HG03095 (cell line): ENCODE results near the gene KRT77.

ENCODE experiments used
- ATAC-seq: cut with Tn5 transposase; IDR thresholded peaks from one replicate; pipeline ENCODE4 v1.9.1; 2021; ENCODE audit warnings: moderate library complexity; ENCODE audit not compliant: unreplicated experiment

The KRT77 gene

DNA sequence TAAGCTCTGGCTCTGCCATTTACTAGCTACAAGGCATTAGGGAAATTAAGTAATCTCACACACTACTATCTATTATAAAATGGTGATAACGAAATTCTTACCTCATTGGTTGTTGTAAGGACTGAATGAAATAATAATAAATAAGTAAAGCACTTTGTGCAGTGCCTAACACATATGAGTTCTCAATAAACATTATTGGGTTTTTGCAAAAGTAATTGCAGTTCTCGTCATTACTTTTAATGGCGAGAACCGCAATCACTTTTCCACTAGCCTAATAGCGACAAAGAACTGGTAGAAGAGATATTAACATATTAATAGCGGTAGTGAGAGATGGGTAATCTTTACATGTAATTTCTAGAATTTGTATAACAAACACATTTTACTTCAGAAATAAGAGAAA lies 9.2 kb downstream of the KRT77 start:
- ATAC-seq, result no peak

DNA sequence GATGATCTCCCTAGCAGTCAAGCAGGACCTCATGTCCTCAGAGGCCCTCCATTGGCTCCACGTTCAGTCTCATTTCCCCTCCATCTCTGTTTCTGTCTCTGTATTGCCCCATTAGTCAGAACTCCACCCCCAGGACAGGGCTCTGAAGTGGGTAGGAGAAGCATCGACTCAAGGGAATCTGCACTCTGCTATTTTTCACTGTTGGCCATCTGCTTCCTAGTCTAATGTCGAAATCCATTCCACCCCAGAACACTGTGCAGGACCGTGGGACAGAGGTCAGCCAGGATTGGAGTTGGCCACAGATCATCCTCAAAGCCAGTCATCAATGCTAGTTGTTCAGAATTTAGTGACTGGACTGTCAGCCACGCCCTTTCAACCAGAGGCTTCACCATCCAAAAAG lies 10.1 kb downstream of the KRT77 start:
- ATAC-seq, result no peak

DNA sequence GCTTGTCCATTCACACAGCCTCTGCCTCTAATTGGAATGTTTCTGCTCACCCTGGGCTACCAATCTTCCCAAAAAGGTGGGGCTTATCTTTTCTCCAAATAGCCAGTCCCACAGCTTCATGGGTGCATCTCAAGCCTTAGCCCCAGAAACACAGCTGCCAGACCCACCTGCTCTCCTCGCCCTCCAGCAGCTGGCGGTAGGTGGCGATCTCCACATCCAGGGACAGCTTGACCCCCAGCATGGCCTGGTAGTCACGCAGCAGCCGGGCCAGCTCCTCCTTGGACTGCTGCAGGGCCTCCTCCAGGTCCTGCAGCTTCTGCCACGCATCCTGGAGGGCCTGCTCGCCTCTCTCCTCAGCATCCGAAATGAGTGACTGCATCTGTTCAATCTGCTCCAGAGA lies 11.1 kb downstream of the KRT77 start:
- ATAC-seq, result no peak

DNA sequence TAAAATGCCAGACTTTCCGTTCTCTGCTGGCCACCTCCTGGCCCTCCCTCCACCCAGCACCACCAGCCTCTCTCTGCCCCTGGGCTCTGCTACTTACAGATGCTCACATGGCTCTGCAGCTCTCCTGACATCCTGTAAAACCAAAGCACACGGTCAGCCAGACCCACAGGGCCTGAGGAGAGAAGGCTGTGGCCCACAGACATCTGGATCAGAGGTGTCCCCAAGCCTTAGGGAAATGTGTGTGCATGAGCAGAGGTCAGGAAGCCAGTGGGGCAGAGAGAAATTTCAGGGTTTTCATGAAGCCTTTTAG lies 11.5 kb downstream of the KRT77 start:
- ATAC-seq, result no peak

DNA sequence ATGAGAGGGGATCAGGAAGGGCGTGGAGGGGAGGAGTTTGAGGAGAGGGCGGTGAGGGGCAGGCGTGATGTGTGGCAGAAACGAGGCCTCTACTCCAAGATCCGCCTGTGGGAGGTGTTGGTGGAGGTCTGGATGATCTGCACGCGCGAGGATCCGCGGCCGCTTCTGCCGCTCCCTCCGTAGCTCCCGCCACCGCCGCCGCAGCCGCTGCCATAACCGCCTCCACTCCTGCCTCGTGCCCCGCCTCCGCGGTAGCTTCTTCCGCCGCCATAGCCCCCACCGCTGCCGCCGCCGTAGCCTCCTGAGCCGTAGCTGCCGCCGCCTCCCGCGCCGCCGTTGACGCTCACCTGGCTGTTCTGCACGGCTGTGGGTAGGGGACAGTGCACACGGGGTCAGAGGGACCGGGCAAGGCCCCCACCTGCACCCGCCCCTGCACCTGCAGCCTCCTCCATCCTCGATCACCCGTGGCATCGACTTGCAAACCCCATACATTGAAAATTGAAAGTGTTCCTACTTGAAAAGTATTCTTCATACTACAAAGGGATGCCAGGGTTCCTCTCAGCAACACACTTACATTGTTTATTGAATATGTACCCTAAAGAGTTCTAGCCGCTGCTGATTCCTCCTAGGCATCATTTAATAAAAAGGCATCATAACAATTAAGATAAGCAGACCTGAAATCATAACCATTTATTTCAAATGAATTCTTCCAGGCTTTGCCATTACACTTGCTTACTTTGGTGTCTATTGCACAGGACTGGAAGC lies 12.1 kb downstream of the KRT77 start:
- ATAC-seq, result no peak

DNA sequence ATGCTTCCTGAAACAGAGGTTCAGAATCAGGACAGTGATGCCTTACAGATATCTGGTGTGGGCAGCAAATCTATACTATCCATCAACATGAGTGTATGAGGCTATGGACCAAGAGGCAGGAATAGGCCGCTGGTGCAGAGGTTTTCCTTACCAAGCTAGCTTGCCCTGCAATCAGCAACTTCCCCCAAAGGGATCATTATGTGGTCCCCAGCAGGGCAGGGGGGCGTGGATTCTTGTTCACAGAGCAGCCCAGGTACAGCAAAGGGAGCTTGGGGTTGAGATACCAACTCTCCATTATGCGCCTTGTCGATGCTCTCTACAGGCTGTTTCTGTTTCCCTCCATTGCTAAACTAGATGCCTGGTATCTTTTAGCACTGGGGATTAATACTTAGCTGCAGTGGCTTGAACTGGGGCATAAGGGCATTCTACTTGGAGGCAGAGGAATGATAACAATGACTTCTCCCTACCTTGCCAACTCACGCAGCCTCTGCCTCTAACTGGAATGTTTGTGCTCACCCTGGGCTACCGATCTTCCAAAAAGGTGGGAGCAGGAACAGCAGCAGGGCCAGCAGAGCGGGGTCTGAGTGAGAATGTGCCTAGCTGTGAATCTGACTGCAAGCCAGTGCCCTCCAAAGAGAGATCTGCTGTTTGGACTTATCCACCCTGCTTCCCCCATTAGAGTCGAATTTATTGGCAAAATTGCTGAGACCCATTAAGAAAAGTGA lies 12.8 kb downstream of the KRT77 start:
- no peak for ATAC-seq

DNA sequence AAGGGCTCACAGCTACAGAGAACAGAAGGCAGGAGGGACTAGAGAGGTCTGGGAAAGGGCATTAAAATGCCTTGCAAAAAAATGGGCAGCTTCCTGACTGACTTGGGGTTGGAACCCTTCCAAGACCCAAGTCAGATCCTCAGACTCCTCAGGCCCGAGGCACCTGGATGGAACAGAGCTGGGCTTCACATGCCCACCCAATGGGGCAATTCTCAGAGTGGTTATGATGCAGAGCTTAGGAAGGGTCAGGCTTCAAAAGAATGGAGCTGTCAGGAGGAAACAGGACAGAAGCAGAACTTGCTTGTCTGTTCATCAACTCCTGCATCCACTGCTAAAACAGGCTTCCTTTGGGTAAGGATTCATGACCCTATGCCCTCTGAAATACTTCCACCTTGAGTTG lies 13.4 kb downstream of the KRT77 start:
- ATAC-seq, result no peak

DNA sequence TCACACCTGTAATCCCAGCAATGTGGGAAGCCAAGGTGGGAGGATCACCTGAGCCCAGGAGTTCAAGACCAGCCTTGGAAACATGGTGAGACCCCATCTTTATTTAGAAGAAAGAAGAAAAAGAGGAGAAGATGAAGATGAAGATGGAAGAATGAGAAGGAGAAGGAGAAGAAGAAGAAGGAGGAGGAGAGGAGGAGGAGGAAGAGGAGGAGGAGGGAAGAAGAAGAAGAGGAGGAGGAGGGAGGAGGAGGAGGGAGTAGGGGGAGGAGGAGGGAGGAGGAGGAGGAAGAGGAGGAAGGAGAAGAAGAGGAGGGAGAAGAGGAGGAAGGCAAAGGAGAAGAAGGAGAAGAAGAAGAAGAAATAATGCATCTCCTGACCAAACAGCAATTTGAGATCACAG lies 14.1 kb downstream of the KRT77 start:
- no peak for ATAC-seq

DNA sequence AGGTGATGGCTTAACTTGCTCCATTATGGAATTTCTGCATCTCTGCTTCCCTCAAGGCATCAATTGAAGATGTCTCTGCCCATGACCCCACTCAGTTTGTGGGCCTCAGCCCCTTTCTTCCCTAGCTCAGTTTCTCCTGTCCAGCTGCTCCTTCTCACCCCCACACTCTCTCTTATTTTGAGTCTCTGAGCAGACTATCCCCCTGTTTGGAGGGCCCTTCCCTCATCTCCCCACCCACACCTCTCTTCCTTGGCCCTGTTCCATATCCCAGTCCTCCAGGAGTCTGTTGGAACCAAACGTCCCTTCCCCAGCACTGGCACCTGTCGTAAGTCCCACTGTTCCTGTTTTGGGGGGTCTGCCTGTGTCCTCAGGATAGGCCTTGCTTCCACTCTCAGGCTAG lies 14.8 kb downstream of the KRT77 start:
- ATAC-seq, result no peak

DNA sequence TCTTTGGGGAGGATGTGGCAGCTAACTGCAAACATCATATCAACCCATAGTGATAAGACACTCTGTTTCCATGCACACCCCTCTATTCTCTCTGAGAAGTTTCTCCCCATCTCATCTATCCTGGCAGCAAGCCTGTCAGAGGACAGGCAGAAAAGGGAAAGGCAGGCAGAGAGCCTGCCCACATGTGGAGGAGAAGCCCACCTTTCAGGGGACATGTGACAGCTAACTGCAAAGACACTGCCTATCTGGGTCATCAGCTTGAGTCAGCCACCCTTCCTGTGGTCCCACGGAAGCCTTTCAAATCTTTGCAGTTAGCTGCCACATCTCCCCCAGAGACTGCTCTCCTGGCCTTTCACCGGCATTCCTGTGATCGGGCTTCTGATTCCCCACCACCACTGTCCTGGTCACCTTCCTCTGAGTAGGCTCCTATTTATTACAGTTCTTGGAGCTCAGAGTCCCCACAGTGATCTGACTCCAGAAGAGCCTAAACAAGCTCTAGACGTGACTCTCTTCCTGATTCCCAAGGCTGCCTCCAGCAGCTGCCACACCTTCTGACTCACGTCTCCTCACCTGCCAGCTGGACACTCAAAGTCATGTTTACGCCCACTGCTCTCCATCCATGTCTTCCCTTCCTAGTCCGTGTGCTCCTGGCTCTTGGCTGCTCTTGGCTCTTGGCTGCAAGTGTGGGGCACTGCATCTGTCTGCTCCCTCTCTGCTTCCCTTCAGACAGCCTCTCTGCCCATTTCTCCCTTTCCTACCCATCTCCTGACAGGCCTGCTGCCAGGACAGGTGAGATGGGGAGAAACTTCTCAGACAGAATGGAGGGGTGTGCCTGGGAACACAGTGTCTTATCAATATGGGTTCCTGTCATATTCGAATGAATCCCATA lies 15.6 kb downstream of the KRT77 start:
- ATAC-seq, result no peak

DNA sequence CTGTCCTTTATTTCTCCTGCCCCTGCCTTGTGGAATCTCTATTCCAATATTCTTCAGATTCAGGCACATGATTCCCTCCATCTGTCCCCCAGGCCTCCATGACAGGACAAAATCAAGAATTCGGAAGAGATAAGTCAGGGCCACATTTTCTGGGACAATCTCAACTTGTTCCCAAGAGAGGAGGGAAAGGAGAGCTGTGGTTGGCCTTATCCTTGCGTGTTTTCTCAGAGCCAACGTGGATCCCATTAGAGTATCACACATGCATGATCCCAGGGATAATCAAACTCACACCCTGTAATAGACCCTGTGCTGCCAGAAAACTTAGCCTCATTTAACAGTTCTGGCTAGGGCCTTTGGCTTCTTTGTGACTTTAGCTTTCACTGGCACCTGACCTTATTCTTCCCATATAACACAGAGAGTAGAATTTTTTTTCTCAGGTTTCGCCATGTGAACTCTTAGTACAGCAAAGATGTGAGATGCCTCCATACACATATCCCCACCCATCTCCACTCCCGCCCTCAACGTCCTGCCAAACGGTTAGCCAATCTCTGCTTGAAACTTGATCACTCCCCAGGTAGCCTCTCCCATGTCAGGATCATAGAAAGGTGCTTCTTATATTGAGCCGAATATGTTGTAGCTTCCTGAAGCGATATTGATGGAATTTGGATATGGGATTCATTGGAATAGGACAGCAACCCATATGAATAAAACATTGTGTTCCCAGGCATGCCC lies 16.4 kb downstream of the KRT77 start:
- no peak for ATAC-seq

DNA sequence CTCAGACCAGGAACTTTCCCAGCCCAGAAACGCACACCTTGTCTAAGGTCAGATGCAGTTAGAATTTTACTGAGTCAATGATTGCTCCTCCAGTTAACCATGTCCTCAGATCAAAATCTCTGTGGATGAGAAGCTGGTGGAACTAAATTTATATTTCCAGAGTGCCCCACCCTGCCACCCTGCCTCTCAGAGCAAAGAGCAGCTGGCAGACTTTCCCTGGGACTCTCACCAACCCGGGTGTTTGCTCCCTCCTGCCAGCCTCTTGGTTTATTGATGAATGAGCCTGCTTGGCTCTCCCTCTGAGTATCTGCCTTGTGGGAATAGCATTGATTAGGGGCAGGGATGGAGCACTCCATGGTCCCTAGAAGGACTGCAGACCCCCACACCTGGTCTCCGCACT lies 17.3 kb downstream of the KRT77 start:
- ATAC-seq, result no peak

DNA sequence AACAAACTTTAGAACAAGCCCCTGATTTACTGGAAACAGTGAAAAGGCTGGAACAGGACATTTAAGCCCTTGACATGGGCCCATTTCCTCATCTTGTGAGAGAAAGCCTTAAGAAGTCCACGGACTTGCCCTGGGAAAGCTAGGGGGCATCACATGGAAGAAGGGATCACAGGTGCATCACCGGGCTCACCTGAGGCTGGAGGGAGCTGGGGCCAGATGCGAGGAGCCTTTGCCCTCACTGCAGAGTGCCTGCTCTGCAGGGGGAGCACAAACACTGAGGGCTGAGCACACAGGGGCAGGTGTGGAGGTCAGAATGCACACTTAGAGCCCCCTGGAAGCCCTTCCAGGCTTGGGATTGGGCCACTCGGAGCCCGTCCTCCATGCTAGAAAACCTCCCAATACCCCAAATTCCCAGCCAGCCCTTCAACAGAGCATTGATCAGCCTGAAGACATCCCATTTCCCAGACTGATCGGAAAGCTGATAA lies 17.9 kb downstream of the KRT77 start:
- ATAC-seq, result no peak

DNA sequence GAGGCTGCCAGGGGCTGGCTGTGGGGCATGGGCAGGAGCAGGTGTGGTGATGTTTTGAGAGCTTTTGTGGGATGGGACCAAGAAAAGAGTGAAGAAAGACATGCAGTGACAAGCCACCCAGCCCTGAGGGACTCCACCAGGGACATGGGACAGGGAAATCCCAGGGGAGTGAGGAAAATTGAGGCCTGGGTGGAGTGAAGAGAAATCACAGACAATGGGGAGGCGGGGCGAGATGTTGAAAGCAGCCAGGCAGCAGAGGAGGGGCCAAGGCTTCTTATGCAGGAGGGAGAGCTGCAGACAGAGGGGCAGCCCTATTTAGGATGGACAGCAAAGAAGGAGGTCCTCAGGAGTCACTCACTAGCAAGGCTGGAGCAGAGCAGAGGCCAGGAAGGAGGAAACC lies 18.9 kb downstream of the KRT77 start:
- no peak for ATAC-seq

DNA sequence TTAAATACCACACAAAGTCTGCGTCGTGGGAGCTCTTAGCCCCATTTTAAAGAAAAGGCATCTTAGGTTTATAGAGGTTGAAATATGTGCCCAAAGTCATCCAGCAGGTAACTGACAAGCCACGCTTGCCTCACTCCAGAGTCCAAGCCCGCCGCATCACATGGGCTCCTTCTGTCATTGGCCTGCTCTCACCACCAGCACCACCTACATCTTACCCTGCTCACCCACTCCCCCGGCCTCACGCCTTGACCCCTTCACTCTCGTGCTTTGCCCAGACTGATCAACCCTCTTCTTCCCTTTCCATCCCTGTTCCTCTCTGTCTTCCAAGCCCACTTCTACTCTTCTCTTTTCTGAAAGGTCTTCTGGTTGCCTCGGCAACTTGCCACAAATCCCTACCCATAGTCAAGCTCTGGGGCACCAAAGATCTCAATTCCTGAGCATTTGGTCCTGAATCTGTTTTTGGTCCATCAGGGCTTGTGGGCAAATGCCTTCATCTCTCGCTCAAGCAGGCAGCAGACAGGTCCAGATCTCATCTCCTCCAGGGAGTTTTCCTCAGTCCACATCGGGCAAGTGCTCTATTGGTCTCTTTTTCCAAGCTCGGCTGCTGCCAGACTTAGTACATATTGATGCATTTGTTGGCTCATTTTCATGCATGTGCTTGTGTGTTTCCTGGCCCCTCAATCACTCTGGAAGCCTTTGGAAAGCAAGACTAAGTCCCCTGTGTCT lies 19.6 kb downstream of the KRT77 start:
- ATAC-seq, result no peak

DNA sequence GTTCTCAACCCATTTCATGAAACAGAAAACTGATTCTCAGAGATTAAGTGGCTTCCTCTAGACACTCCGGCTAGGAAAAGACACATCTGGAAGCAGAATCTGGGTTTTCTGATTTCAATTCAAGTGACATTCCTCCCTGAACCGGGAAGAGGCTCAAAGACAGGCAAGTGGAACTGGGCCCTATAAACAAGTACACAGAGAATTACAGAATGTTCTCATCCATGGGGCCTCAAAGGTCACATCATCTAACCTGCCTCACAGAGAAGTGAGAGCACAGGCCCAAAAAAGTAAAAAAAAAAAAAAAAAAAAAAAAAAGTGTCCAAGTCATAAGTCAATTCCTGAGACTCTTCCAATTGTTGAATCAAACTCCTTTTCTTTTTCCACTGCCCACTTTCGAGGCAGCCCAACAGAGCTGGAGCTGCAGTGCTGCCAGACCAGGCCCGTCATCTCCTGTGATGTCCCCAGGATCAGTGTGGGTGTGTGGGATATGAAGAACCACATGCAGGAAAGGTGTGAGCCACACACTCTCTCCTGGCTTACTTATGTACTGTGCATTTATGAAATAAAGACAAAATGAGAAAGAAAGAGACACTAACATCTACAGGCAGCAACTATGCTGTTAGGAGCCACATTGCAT lies 20.3 kb downstream of the KRT77 start:
- ATAC-seq, result no peak

DNA sequence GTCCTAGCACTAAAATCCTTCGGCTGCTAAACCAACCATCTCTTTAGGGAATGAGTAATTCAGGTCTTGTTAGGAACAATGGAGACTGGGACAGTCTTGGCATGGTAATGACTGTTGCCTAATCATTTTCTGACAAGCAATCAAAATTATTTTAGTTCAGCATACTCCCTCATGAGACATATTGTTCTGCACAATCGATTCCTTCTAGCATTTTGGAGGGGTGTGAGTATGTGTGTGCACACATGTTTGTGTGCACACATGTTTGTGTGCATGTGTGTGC lies 21.0 kb downstream of the KRT77 start:
- no peak for ATAC-seq

DNA sequence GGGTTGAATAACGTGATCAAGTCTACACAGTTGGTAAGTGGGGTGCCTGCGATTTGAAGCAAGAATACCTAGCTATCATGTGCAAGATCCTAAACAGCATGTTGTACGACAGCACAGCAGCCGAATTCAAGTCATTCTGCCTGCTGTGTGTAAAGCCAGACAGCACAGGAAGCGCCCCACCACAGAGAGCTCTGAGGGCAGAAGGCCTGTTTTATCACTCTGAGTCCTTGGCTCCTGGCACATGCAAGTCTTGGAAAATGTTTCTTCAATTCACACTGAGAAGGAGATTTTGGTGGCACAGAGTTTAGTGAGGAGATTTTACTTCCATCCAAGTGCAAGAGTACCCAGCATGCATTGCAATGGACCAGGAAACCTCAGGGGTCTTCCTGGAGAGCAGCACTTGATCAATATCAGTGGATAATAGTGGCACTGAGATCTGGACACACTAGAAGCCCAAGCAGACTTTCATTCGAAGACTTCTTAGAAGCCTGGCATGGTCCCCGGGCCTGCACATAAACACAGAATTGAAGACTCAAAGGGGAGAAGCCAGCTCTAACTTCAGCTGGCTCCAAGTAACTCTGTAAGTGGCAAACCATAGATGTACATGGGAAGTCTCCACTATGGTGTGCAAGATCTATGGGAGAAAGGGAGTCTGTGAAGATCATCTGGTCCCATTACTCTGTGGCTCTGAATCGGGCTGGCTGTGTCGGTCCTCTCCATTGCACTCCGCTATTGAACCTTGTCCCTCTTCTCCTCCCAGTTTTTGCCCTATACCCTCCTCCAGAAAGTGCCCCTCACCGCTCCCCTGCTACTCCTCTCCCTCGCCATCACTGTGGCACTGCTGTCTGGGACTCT lies 21.6 kb downstream of the KRT77 start:
- no peak for ATAC-seq

DNA sequence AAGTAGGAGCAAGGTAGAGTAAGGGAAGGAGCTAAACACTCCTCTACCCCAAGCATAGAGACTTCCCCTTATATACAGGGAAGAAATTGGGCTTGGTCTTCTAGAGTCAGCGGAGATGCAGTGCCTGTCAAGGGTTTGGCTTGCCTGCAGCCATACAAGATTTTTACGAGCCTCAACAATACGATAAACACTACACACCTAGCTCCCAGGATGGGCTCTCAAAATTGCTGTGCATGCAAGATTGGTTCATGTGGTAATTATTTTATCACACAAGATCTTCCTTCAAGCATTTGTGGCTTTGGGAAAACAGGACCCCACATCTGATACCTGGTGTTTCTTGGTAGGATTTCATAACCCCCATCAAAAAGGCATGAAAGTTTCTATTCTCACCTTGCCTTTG lies 23.0 kb downstream of the KRT77 start, which contains the start of gene KRT1:
TSS of gene KRT1 (minus strand) at position 45 of the 400 bp plus-strand sequence. CDS start 59 bp downstream, outside the sequence.
- no peak for ATAC-seq
